LNCAP (cell line): ENCODE data around the gene GLCE.

Experiments
- CTCF ChIP-seq: fragments of 450-650 bp; IDR thresholded peaks from 2 replicates; pipeline ENCODE4 v1.5.1; 2017; ENCODE audit warnings: mild to moderate bottlenecking

The GLCE gene

GRCh38 chr15:69200832-69201745 is 40.7 kb downstream of the GLCE start:
- TF ChIP-seq CTCF, result no peak

- no peak for TF ChIP-seq CTCF
These were observed 45.6 kb downstream of the GLCE start for GRCh38 chr15:69206079-69206478.

GRCh38 chr15:69209661-69210060 is 49.2 kb downstream of the GLCE start:
- TF ChIP-seq CTCF, result no peak

GRCh38 chr15:69210574-69210973 is 50.1 kb downstream of the GLCE start:
- TF ChIP-seq CTCF, result no peak

GRCh38 chr15:69213786-69214185 is 53.4 kb downstream of the GLCE start:
- peak; percentile 46 for TF ChIP-seq CTCF

- TF ChIP-seq CTCF, result no peak
These were observed 55.0 kb downstream of the GLCE start for GRCh38 chr15:69215314-69216035.

GRCh38 chr15:69217381-69217780 is 56.9 kb downstream of the GLCE start:
- no peak for TF ChIP-seq CTCF
